HG02885 (cell line): ENCODE results near the gene PLD5.
A peak's percentile ranks its signal among the peaks of the same experiment; 100 is the strongest.
"Not testable (repeated sequence)": the region's sequence is repeated elsewhere in the genome, so short reads cannot be mapped to it uniquely, and the experiment has no call there.

Experiments
- ATAC-seq: cut with Tn5 transposase; IDR thresholded peaks from one replicate; pipeline ENCODE4 v1.9.1; 2021; ENCODE audit warnings: mild to moderate bottlenecking; ENCODE audit not compliant: unreplicated experiment, poor library complexity

The PLD5 gene

DNA sequence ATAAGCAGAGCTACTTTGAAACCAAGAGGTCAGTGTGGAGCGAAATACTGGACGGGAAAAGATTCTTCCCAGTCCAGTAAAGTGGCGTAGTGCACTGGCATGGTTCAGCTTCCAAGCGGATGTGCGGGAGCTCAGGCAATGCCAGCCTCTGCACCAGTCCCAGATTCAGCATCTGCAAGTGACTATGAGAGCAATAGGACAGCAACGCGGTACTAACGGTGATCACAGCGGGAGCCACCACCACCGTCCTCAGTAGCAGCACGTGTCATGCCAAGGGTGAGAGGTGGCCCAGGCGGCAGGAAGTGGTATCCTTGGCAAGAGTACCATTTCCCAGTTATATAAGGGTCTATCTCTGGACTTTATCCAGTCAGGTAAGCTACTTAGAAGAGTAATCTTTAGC, 17.8 kb downstream of the PLD5 start:
- ATAC-seq, result no peak

GRCh38 chr1:242489545-242489944, 35.0 kb downstream of the PLD5 start:
- ATAC-seq, result no peak

GRCh38 chr1:242477944-242478343, 46.6 kb downstream of the PLD5 start:
- no peak for ATAC-seq

- ATAC-seq, result no peak
Observed at GRCh38 chr1:242470774-242471173, 53.7 kb downstream of the PLD5 start.

GRCh38 chr1:242468784-242469183, 55.7 kb downstream of the PLD5 start:
- no peak for ATAC-seq

DNA sequence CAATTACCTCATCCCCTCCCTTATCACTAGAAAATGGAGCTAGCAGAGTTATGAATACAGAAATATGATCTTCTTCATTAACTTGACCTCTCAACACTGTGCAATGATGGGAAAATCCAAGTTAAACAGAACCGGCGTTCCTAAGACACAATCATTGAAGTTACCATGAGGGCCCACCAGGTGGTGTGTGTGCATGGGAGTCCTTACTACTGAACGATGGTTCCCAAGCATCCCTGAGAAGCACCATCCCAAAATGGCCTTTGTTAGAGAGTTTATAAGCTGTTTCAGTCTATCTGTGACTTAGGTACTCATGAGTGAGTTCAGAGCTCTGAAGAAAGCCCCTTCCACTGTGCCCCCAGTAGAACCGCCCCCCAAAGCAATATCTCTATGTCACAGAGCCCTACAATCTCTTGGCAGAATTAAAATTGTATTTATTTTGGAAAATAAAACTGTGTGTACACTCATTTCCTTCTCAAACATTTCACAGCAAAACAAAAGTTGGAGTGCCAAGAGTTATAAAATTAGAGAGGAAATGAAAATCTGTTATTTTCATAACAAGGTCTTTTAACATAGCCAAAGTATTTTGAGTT, 56.8 kb downstream of the PLD5 start:
- ATAC-seq, result peak; percentile 94

DNA sequence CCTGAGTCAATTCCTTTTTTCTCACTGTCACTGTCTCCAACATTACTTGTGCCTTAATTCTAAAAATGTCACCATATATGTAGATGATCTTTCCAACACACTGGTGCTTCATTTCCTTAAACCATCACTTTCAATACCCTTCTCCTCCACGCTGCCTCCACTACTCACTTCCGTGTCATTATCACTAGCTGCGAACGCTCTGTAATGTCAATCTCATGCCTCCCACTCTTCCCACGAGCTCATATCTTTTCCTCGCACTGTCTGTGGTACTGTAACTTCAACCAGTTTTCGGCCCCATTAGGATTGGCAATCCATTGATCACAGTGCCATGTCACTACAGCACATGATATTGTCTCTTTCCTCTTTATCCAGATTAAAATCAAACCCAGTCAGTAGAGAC, 61.6 kb downstream of the PLD5 start:
- ATAC-seq, result no peak

GRCh38 chr1:242459740-242460139, 64.8 kb downstream of the PLD5 start:
- not testable (repeated sequence) for ATAC-seq

DNA sequence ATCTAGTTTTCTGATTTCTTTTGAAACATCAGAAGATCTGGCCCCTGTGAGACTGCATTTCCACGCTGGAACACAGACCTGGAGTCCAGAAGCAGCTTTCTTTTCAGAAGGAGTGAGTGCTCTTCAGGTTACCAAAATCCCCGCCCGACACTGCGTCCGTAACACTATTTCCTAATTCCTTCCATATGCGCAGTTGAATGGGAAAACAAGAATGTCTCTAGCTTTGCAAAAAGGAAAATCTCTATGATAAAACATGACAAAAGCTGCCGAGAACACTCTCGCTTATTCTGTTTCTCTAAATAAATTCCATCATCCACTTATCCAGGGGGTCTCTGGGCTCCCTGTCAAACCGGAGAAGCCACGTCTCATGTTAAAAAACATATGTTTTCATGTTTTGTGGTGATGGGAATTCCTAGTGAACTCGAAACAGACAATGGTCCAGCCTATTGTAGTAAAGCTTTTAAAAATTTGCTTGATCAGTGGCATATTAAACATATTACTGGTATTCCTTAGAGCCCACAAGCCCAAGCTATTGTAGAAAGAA, 67.7 kb downstream of the PLD5 start:
- no peak for ATAC-seq

DNA sequence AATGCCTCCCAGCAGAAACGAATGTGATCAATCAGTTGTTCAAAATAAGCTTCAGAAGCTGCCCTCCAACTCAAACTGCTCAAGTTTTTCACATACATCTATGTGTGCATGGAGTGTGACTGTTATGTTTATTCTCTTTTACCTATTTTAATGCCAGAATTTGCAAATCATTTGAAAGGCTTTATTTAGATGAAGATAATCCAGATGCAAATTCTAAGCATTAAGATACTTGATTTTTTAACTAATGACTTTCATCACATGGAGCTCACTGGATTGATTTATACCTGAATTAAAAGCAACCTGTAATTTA, 69.5 kb downstream of the PLD5 start:
- no peak for ATAC-seq

- ATAC-seq, result peak; percentile 79
Observed at GRCh38 chr1:242454262-242455051, 70.0 kb downstream of the PLD5 start.

DNA sequence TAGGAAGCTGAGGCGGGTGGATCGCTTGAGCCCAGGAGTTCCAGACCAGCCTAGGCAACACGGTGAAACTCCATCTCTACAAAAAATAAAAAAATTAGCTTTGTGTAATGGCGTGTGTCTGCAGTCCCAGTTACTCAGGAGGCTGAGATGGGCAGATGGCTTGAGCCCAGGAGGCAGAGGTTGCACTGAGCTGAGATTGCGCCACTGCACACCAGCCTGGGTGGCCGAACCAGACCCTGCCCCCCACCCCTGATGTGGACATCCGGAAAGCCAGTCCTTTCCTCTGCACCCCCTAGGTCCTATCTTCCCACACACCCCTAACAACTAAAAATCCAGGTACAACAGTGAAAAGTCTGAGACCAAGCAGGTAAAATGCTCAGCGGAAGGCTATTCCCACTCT, 71.9 kb downstream of the PLD5 start:
- ATAC-seq, result no peak

DNA sequence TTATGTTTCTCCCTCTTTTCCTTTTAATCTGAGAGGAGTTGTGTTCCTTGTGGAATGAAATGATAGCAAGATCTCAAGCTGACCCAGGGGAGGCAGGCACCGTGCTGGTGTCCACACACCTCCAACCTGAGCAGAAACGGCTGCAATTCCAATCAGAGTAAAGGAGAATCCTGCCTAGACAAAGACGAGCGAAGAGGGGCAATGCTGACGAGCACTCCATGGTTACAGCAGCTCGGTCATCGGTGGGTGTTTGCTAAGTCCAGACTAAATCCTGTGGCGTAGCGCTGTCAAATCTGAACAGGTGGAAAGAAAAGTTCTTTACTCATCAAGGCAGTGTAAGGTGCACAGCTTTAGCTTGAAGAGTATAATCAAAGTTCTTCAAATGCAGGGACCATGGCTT, 74.8 kb downstream of the PLD5 start:
- ATAC-seq, result no peak

DNA sequence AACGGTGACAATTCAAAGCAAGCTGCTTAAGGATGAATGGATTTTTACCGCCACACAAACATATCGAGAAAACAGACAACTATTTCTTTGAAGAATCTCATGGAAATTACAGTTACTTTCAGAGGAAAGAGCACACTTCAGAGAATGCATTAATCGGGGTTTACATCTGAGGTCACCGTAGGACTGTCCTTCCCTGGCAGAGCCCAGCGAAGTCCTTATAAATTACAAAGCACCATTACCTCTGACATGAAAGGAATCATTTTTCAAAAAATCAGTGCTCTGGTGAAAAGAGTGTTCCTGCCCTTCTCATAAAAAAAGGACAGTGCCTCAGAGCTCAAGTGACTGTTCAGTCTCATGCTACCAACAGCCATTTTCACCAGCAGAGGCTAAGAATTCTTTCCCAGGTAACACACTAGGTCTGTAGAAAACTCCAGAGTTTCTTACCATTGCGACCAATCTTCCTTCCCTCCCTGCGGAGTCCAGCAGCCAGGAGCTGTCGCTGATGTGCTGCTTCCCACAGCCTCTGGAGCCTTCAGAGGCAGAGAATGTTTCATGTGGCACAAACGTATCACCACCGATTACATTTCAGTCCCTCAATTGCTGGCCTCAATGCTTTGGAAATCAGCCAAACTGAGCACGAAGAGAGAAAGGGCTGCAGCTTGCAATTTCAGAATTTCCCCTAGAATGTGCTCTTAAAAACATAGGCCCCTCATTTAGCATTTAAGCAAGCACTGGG, 75.4 kb downstream of the PLD5 start:
- no peak for ATAC-seq

GRCh38 chr1:242447689-242448088, 76.8 kb downstream of the PLD5 start:
- no peak for ATAC-seq

DNA sequence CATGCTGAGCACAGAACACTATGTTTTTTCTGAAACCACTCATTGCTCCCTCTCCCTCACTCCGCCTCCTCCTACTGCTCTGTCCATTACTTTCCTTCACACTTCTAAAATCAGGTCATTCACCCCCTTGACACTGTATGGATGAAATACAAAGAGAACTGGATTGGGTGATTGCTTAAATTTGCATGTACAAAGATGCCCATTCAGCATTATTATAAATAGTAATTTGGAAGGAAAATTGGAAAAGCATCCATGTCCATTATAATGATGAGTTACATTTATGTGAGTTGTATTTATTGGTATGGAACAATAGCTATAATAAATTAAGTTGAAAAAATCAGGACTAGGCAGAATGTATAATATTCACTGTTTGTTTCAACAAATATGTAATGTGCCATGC, 83.7 kb downstream of the PLD5 start:
- ATAC-seq, result no peak

DNA sequence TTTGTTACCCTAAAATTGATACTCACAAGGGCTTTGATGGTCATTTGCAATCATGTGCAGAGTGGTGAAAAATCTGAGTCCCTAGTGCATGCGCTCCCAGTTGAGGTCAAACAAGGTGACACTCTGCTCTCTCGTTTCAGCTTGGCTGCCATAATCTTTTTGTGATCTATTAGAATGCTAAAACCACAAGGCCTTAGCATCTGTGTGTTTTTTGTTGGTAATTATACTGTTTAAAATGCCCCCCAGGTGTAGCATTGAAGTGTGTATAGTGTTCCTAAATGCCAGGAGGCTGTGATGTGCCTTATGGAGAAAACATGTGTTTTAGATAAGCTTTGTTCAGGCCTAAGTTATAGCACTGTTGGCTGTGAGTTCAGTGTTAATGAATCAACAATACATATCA, 89.3 kb downstream of the PLD5 start:
- ATAC-seq, result no peak

GRCh38 chr1:242432491-242433095, 91.9 kb downstream of the PLD5 start:
- no peak for ATAC-seq

DNA sequence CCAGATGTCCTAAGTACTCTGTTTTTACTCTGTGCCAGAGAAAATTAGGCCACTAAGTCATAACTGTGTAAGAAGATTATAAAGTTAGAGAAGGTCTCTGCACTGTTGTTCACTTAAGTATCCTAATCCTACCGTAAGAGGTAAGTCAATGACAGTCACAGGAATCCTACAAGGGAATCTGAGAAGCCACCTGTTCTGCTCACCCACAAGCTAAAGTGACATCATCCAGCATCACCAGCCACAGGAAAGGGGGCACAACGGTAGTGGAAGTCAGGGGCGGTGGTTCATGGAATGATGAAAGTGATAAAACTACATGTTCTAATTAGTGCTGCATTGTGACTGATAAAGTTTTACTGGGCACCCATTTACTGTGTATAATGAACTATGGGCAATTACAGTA, 92.7 kb downstream of the PLD5 start:
- ATAC-seq, result no peak

- no peak for ATAC-seq
Observed at GRCh38 chr1:242430956-242431355, 93.5 kb downstream of the PLD5 start.
